ENCODE data around the gene GRK2. TPM values are rescaled to one million over a fixed set of nuclear protein-coding genes. Genes with fewer than 3 reads are reported as not detected.

Gene GRK2
- total and polyA plus RNA-seq, 2 of the 13 experiments (the other 11 are each of a cell fraction or from before 2014, with no cell fraction given), result 31.3 to 42.4 TPM

DNA sequence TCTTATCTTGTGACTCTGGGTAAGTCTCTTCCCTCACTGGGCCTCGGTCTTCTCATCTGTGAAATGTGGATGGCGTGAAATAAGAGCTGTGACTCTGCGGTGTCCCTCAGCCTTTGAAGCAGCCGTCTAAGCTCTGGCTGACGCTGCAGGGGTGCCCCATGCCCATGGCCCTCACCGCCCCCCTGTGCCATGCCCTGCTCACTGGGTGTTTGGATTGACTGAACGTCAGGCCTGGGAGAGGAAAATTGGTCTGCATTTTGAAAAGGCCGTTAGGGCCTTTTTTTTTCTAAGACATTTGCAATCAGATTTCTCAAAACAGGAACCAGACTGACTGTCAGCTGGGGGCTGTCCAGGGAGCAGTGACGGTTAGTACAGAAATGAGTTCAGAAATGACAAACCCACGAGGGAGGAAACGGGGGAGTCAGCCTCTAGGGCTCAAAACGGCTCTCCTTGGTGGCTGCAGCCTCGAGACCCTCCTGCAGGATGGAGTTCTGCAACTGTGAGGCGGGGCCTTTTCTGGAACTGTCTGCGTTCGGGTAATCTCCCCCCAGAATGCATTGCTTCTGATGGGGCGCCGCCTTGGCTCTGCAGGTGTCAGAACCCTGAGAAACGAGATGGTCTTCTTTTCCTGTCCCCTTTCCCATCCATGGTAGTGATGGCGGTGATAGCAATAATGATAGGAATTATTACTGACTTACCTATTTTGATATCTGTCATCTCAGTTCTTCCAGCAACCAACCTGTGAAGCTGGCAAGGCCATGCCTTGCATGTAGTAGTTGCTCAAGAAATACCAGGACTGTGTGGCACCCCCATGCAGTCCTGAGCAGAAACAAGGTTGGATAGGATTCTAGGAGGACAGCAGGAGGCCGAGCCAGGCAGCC lies 2.0 kb downstream of the GRK2 start (continued):
- TF ChIP-seq, protein P1, sequence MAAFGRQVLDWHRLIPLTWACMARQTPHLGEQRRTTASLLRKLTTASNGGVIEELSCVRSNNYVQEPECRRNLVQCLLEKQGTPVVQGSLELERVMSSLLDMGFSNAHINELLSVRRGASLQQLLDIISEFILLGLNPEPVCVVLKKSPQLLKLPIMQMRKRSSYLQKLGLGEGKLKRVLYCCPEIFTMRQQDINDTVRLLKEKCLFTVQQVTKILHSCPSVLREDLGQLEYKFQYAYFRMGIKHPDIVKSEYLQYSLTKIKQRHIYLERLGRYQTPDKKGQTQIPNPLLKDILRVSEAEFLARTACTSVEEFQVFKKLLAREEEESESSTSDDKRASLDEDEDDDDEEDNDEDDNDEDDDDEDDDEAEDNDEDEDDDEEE (CRISPR knock-in tag; IDR thresholded peaks at IDR 0.05), result no peak
- TF ChIP-seq, protein P2, sequence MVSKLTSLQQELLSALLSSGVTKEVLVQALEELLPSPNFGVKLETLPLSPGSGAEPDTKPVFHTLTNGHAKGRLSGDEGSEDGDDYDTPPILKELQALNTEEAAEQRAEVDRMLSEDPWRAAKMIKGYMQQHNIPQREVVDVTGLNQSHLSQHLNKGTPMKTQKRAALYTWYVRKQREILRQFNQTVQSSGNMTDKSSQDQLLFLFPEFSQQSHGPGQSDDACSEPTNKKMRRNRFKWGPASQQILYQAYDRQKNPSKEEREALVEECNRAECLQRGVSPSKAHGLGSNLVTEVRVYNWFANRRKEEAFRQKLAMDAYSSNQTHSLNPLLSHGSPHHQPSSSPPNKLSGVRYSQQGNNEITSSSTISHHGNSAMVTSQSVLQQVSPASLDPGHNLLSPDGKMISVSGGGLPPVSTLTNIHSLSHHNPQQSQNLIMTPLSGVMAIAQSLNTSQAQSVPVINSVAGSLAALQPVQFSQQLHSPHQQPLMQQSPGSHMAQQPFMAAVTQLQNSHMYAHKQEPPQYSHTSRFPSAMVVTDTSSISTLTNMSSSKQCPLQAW (CRISPR knock-in tag; IDR thresholded peaks at IDR 0.05), result 0 out of 2 replicates have a peak, but pooled peaks have one; percentile 1

DNA sequence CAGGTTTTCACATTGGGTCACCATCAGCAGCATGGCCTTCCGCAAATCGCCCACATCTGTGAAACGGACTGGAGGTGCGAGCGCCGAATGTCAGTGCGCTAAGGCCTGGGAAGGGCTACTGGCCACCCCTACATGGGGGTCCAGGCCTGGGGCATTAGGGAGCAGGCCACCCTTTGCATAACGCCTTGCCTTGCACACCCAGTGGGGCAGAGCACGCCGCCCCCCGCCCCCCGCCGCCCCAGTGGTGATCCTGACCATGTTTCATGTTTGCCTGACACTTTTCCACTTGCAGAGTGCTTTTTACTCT lies 2.6 kb downstream of the GRK2 start:
- H3K36me3 ChIP-seq (replicated peaks in 1 of 2; ENCODE audit: control insufficient read depth in 1 of 2, insufficient read depth in 2 of 2, low read length in 2 of 2), result peaks cover 12 to 45% of the 10 kb centered on the region in 2 experiments
- no peak overlapping the region for H2AFZ ChIP-seq (ENCODE audit: low read length)
- no peak overlapping the region; a peak in 1 of 6 replicates for H3K4me3 ChIP-seq (replicated peaks in 1 of 3; ENCODE audit: insufficient read depth in 1 of 3, low read depth in 2 of 3, low read length in 3 of 3)
- peaks cover 30% of the 10 kb centered on the region for H4K20me1 ChIP-seq (ENCODE audit: insufficient read depth, low read length)
- intact Hi-C loops (cut with micrococcal nuclease; ENCODE audit: unreplicated experiment), result no loop called here
- POLR2A ChIA-PET, result interaction anchor here (4.5 kb wide), 1 partner anchor 19 kb away, joined by 19 read pairs; the partner anchor contains the start of gene ANKRD13D
- H3K27ac ChIP-seq (ENCODE audit: extremely low read length, insufficient read depth, low read length), result no peak overlapping the region
- FAIRE-seq, result no peak
- H3K4me1 ChIP-seq (ENCODE audit: insufficient read depth, low read length), result peaks cover 44% of the 10 kb centered on the region
- WGBS (ENCODE audit: low lambda C conversion rate), result 100% methylated on average over 11 of the region's 13 CpGs
- peaks cover 66% of the 10 kb centered on the region for H3K79me2 ChIP-seq (ENCODE audit: insufficient read depth, low read length)
- no peak overlapping the region; the same call in 1 of the 2 replicates for H3K4me2 ChIP-seq (ENCODE audit: low read depth, low read length)
- CTCF ChIA-PET (ENCODE audit: low intra/inter-chr PET ratio, low total read pairs), result no interaction called here
- H3K9me3 ChIP-seq (ENCODE audit: low read length), result no peaks in the 10 kb centered on the region
- H3K9ac ChIP-seq (ENCODE audit: insufficient read depth, low read depth, low read length), result no peak overlapping the region
- in situ Hi-C loops (cut with HindIII; ENCODE audit: extremely low pct_ligation_motif_present, low pct_unique_long_range_greater_than_20kb), result no loop called here
- H3K27me3 ChIP-seq (ENCODE audit: control insufficient read depth in 1 of 2, insufficient read depth in 2 of 2, low read length in 2 of 2), result no peaks in the 10 kb centered on the region
- no peak for DNase-seq (ENCODE audit: low spot score)
- peak; percentile 32; the same call in 1 of the 2 replicates for TF ChIP-seq RBFOX2 (IDR thresholded peaks at IDR 0.05; ENCODE audit: low read depth, low read length)
- no peak for TF ChIP-seq ZNF558 (CRISPR knock-in tag; IDR thresholded peaks at IDR 0.05; ENCODE audit: borderline replicate concordance)
- TF ChIP-seq ZNF780A (CRISPR knock-in tag; IDR thresholded peaks at IDR 0.05), result no peak
- TF ChIP-seq ZNF768 (CRISPR knock-in tag; IDR thresholded peaks at IDR 0.05), result 0 out of 2 replicates have a peak, but pooled peaks have one; percentile 8
- TF ChIP-seq, protein P3, sequence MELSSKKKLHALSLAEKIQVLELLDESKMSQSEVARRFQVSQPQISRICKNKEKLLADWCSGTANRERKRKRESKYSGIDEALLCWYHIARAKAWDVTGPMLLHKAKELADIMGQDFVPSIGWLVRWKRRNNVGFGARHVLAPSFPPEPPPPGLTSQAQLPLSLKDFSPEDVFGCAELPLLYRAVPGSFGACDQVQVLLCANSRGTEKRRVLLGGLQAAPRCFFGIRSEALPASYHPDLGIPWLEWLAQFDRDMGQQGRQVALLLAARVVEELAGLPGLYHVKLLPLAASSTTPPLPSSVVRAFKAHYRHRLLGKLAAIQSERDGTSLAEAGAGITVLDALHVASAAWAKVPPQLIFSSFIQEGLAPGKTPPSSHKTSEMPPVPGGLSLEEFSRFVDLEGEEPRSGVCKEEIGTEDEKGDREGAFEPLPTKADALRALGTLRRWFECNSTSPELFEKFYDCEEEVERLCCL (CRISPR knock-in tag; IDR thresholded peaks at IDR 0.05; ENCODE audit: borderline replicate concordance), result no peak
- no TSS peak for BruUV-seq (replicated peaks)
- no peak for ATAC-seq

All from HepG2 (cell line).